Astrocyte (in vitro differentiated cells and primary cell): ENCODE measurements around the gene C1orf210.

Experiments used
- EZH2 ChIP-seq: IDR thresholded peaks from 2 replicates; pipeline ENCODE4 v1.6.1; 2012; ENCODE audit warnings: mild to moderate bottlenecking, low read length, inconsistent platforms; ENCODE audit not compliant: insufficient read depth
- TF ChIP-seq, protein P1 (sequence below): IDR thresholded peaks from 2 replicates; pipeline ENCODE4 v1.5.1; 2011; ENCODE audit warnings: low read depth, mild to moderate bottlenecking, inconsistent platforms, low read length, moderate library complexity; ENCODE audit not compliant: insufficient read depth

DNA sequence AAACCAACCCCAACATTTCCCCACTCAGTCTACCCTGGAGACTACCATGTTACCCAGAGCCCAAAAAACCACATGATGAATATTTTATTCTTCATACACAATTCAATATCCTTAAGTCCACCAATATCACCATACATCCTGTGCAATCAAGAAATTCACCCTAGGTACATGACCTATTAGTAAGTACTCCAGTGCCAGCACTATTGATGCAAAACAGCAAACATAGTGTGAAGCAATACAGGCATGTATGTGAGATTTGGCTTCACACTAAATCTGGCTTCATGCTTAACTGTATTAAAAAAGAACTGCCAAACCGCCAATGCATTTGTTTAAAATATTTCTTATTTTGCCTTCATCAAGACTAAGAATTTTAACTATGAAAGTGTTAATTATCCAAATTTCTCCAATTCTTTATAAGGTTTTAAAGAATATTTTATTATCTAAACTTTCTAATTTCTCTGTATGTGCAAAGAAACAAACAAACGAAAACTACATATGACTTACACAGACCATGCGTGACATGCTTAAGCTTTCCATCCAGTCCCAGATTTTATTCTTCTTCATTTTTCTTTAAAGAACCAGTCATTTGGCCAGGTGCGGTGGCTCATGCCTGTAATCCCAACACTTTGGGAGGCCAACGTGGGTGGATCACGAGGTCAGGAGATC, 38.0 kb downstream of the C1orf210 start:
- TF ChIP-seq, protein P1, sequence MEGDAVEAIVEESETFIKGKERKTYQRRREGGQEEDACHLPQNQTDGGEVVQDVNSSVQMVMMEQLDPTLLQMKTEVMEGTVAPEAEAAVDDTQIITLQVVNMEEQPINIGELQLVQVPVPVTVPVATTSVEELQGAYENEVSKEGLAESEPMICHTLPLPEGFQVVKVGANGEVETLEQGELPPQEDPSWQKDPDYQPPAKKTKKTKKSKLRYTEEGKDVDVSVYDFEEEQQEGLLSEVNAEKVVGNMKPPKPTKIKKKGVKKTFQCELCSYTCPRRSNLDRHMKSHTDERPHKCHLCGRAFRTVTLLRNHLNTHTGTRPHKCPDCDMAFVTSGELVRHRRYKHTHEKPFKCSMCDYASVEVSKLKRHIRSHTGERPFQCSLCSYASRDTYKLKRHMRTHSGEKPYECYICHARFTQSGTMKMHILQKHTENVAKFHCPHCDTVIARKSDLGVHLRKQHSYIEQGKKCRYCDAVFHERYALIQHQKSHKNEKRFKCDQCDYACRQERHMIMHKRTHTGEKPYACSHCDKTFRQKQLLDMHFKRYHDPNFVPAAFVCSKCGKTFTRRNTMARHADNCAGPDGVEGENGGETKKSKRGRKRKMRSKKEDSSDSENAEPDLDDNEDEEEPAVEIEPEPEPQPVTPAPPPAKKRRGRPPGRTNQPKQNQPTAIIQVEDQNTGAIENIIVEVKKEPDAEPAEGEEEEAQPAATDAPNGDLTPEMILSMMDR: no peak
- TF ChIP-seq EZH2: no peak
